HPDE6-E6E7 (cell line): ENCODE results near the gene LTBR.

Experiments used
- DNase-seq: peaks from one replicate; pipeline ENCODE4 v3.0.0; 2011; ENCODE audit warnings: missing footprints; ENCODE audit errors: extremely low spot score

The LTBR gene

GRCh38 chr12:6382982-6383381 lies 980 bp upstream of the LTBR start:
- DNase-seq = no peak

DNA sequence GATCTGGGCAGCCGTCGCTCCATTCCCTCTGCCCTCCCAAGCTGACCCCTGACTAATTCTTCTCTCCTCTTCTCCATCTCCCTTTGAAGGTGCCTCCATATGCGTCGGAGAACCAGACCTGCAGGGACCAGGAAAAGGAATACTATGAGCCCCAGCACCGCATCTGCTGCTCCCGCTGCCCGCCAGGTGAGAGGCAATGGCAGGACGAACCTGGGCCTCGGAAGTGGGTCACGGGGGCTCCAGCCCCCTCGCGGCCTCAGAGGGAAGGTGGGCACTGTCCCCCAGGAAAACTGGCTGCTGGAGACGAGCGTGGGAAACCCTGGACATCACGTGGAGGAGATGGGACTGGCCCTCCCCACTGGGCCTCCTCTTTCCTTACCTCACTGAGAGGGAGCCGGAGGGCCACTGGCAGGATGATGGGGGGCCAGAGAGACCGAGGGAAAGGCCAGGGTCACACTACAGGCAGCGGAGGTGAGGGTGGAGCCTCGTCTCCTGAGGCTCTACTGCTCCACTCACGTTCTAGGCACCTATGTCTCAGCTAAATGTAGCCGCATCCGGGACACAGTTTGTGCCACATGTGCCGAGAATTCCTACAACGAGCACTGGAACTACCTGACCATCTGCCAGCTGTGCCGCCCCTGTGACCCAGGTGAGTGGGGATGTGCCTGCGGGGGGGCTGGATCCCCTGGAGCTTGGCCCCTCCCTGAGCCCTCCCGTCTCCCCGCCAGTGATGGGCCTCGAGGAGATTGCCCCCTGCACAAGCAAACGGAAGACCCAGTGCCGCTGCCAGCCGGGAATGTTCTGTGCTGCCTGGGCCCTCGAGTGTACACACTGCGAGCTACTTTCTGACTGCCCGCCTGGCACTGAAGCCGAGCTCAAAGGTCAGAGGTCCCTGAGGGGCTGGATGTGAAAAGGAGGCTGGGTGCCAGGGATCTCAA lies 806 bp downstream of the LTBR start:
- no peak for DNase-seq

- DNase-seq = no peak
Measured at GRCh38 chr12:6386038-6386437, 2.1 kb downstream of the LTBR start.

DNA sequence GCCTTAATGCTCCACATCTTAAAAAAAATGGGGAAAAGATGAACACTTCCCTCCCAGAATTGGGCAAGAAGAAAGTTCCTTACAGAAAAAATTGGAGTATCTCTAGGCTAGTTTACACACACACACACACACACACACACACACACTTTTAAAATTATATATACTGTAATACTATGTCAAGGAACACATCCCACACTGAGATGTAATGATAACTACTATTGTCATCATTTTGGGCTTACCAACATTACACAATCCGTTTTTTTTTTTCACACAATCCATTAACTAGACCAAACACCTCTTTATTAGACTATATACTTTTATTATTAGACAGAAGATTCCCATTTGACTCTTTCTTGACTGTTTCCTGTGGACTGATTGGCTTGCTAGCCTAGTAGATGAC lies 2.5 kb downstream of the LTBR start:
- no peak for DNase-seq

DNA sequence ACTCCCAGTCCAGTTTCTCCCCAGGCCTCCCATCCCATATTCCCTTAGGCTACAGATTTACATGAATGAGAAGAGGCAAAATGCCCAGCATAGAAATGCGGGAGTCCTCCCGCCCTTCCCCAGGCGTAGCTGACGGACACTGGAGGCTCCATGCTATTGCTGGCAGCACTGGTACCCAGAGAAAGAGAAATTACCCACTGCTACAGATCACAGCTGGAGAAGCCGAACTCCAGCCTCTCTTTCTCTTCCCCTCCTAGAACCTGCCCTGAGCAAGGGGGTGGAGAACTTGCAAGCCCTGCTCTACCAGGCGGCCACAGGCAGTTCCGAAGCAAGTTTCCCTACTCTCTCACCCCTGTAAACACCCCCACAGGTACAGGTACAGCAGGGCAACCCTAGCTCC lies 3.6 kb downstream of the LTBR start:
- DNase-seq = no peak

GRCh38 chr12:6390084-6390799 lies 6.3 kb downstream of the LTBR start:
- DNase-seq = no peak

DNA sequence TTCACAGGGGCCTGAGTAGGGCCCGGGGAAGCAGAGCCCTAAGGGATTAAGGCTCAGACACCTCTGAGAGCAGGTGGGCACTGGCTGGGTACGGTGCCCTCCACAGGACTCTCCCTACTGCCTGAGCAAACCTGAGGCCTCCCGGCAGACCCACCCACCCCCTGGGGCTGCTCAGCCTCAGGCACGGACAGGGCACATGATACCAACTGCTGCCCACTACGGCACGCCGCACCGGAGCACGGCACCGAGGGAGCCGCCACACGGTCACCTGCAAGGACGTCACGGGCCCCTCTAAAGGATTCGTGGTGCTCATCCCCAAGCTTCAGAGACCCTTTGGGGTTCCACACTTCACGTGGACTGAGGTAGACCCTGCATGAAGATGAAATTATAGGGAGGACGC lies 7.1 kb downstream of the LTBR start:
- no peak for DNase-seq

- no peak for DNase-seq
Measured at GRCh38 chr12:6392504-6392903, 8.5 kb downstream of the LTBR start.

DNA sequence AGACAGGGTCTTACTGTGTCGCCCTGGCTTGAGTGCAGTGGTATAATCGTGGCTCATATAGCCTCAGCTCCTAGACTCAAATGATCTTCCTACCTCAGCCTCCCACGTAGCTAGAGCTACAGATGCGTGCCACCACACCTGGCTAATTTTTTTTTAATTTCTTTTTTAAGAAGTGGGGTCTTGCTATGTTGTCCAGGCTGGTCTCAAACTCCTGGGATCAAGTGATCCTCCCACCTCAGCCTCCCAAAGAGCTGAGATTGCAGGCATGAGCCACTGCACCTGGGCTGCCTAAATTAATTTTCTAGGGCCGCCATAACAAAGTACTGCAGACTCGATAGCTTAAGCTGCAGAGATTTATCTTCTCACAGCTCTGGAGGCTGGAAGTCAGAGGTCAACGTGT lies 9.1 kb downstream of the LTBR start:
- DNase-seq = no peak

- DNase-seq = no peak
Measured at GRCh38 chr12:6394398-6394797, 10.4 kb downstream of the LTBR start.

DNA sequence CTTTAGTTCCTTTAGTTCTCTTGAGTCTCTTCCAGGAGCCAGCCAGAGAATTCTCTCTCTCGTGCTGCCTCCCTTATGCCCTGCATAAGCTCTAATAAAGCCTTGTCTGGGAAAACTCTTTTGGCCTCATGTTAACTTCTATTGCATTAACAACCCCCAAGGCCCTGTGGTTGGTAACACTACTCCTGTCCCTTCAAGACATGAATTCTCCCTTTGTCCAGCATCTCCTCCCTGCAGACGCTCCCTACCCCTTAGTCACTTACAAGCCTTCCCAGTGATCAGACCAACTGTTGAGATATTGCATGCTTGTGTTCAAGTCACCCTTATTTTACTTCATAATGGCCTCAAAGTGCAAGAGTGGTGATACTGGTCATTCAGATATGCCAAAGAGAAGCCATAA lies 12.1 kb downstream of the LTBR start:
- no peak for DNase-seq

DNA sequence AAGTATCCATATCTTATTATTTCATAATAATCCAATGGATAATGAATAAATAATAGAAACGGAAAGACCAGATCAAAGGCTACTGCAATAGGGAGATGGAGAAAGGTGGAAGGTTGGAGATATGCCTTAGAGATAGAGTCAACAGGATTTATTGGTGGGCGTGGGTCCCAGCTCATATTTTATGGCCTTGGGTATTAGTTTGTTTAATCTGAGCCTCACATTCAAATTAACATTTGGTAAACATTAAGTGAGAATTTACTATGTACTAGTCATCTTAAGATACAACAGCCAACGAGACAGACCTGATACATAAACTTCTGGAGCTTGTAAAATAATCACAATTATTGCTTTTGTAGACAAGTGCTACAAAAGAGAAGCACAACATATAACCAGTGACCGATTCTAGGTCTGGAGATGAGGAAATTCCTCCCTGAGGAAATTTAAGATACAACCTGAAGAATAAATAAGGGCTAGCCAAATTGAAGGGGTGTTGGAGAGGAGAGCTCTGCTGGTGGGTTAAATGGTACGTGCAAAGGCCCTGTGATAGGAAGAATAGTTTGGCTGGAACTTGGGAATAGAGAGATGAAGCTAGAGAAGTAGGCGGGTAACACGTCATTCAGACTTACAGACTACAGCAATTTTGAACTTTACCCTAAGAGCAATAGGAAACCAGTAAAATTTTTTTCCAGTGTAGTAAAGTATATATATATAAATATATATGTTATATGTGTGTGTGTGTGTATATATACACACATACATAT lies 16.1 kb downstream of the LTBR start:
- DNase-seq = no peak

GRCh38 chr12:6404390-6404789 lies 20.4 kb downstream of the LTBR start:
- DNase-seq = no peak

DNA sequence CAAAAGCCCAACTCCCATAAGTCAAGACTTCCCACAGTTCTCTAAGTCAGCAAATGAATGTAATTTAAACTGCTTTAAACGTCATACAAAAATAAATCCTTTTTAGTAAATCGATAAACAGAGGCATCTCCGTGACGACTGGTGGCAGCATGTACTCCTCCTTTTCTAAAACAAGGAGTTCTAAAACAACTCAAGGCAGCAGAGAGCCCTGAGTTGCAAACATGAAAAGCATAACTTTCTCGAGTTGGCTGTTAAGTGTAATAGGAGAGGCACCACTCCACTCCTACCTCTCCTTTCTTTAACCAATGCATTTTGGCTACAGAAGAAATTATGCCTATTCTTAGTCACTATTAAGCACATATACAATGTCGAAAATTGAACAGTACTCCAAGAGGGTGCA lies 22.0 kb downstream of the LTBR start:
- no peak for DNase-seq

GRCh38 chr12:6407236-6407954 lies 23.4 kb downstream of the LTBR start:
- DNase-seq = no peak

GRCh38 chr12:6416596-6416995 lies 32.6 kb downstream of the LTBR start:
- DNase-seq = no peak

- no peak for DNase-seq
Measured at GRCh38 chr12:6418796-6419195, 34.8 kb downstream of the LTBR start.

- no peak for DNase-seq
Measured at GRCh38 chr12:6420364-6420763, 36.4 kb downstream of the LTBR start.

DNA sequence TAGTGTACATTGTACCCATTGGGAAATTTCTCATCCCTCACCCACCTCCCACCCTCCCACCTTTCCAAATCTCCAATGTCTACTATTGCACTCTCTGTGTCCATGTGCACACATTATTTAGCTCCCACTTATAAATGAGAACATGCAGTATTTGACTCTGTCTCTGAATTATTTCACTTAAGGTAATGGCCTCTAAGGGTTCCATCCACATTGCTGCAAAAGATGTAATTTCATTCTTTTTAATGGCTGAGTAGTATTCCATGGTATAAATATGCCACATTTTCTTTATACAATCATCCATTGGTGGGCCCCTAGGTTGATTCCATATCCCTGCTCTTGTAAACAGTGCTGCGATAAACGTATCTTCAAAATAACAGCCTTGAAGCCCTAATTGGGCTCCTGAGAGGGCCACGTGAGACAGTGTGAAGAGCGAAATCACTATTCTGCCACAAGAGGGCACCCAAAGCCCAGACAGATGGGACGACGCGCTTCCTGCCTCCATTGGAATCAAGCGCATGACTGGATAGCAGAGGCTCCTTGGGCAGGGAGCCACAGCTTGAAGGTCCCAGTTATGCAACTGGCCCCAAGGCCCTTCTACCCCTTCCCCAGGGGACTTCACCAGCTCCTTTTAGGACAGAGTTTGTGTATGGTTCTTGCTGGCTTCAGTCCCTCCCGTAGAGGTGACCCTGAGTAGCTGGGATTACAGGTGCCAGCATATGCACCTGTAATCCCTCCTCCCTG lies 39.5 kb downstream of the LTBR start:
- DNase-seq = peak; percentile 90

- no peak for DNase-seq
Measured at GRCh38 chr12:6424008-6424347, 40.0 kb downstream of the LTBR start.

DNA sequence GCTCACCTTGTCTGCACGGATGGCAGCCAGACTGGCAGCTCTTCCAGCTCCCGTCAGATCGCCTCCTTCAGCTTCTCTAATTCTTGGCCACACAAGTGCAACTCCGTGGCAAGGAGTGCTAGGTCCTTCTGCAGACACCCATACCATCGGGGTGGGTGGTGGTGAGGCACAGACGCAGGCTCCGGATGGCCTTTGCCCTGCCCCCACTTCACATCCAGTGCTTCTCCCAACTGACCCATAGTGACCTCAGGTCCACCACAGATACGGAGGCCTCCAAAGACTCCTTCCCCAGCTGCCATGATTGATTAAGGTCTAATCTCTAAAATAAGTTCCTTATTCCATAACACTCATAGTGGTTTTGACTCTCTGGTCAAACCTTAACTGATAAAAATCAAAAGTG lies 40.9 kb downstream of the LTBR start:
- no peak for DNase-seq
